ENCODE measurements around the gene CAB39L. TPM values are rescaled to one million over a fixed set of nuclear protein-coding genes. Genes with fewer than 3 reads are reported as not detected.

Gene CAB39L
- polyA plus RNA-seq, 1 donor from 2014 or later = 40.3 TPM

GRCh38 chr13:49308097-49308875 lies 135.6 kb downstream of the CAB39L start:
- no peaks in the 10 kb centered on the region for H3K9me2 ChIP-seq (ENCODE audit: insufficient read depth, low read length)
- H3K9ac ChIP-seq (ENCODE audit: low read length) = no peak overlapping the region
- H3K27ac ChIP-seq (ENCODE audit: low read length) = no peak overlapping the region
- H3K27me3 ChIP-seq (ENCODE audit: insufficient read depth, low read depth, low read length) = no peaks in the 10 kb centered on the region
- no peak overlapping the region for H2AFZ ChIP-seq (ENCODE audit: low read depth, low read length)
- H3K9me3 ChIP-seq (ENCODE audit: low read length) = no peaks in the 10 kb centered on the region
- no peaks in the 10 kb centered on the region for H3K79me2 ChIP-seq (replicated peaks; ENCODE audit: insufficient read depth, low read length)
- TF ChIP-seq EP300 (conservative IDR thresholded peaks at IDR 0.05; ENCODE audit: poor library complexity, severe bottlenecking) = no peak
- TF ChIP-seq POLR2AphosphoS5 (IDR thresholded peaks at IDR 0.05) = no peak
- no peak for TF ChIP-seq EZH2 (IDR thresholded peaks at IDR 0.05; ENCODE audit: borderline replicate concordance, insufficient read depth, low read length, poor library complexity, severe bottlenecking)
- TF ChIP-seq RAD21 (conservative IDR thresholded peaks at IDR 0.05) = no peak
- H3K4me2 ChIP-seq (ENCODE audit: low read length) = no peak overlapping the region
- H3K36me3 ChIP-seq (ENCODE audit: insufficient read depth, low read length) = peaks cover 4% of the 10 kb centered on the region
- H3F3A ChIP-seq (ENCODE audit: insufficient read depth, low read length, poor library complexity, severe bottlenecking) = no peaks in the 10 kb centered on the region
- H4K20me1 ChIP-seq (ENCODE audit: insufficient read depth) = no peaks in the 10 kb centered on the region
- H3K4me3 ChIP-seq (ENCODE audit: low read length) = no peak overlapping the region

GRCh38 chr13:49307365-49307764 lies 136.5 kb downstream of the CAB39L start:
- no peak overlapping the region for H3K27ac ChIP-seq (ENCODE audit: low read length)
- H4K20me1 ChIP-seq (ENCODE audit: insufficient read depth) = no peaks in the 10 kb centered on the region
- no peaks in the 10 kb centered on the region for H3K79me2 ChIP-seq (replicated peaks; ENCODE audit: insufficient read depth, low read length)
- TF ChIP-seq CTCF (IDR thresholded peaks at IDR 0.05; ENCODE audit: poor library complexity, severe bottlenecking) (no peak), MXI1 (conservative IDR thresholded peaks at IDR 0.05; ENCODE audit: poor library complexity, severe bottlenecking) (no peak), SMC3 (conservative IDR thresholded peaks at IDR 0.05; ENCODE audit: poor library complexity) (no peak), REST (IDR thresholded peaks at IDR 0.05; ENCODE audit: borderline replicate concordance) (no peak), EZH2 (IDR thresholded peaks at IDR 0.05; ENCODE audit: borderline replicate concordance, insufficient read depth, low read length, poor library complexity, severe bottlenecking) (no peak), EP300 (conservative IDR thresholded peaks at IDR 0.05; ENCODE audit: poor library complexity, severe bottlenecking) (no peak), POLR2AphosphoS5 (IDR thresholded peaks at IDR 0.05) (no peak), TAF1 (IDR thresholded peaks at IDR 0.05; ENCODE audit: low read depth) (no peak)
- H2AFZ ChIP-seq (ENCODE audit: low read depth, low read length) = no peak overlapping the region
- H3K4me2 ChIP-seq (ENCODE audit: low read length) = no peak overlapping the region
- no peak overlapping the region for H3K9ac ChIP-seq (ENCODE audit: low read length)
- H3K9me3 ChIP-seq (ENCODE audit: low read length) = no peaks in the 10 kb centered on the region
- H3K9me2 ChIP-seq (ENCODE audit: insufficient read depth, low read length) = no peaks in the 10 kb centered on the region
- no peaks in the 10 kb centered on the region for H3K27me3 ChIP-seq (ENCODE audit: insufficient read depth, low read depth, low read length)
- H3F3A ChIP-seq (ENCODE audit: insufficient read depth, low read length, poor library complexity, severe bottlenecking) = no peaks in the 10 kb centered on the region
- no peak overlapping the region for H3K4me3 ChIP-seq (ENCODE audit: low read length)
- H3K36me3 ChIP-seq (ENCODE audit: insufficient read depth, low read length) = peaks cover 4% of the 10 kb centered on the region
